Esophagus muscularis mucosa (tissue), 4 donors: Measurements from ENCODE around the gene TTC27.

Experiments
- CTCF ChIP-seq, 3 experiments: fragments of 200-600 bp in 2 of 3; fragments of 450-650 bp in 1 of 3; sonication (generic) in 2 of 3; IDR thresholded peaks; one replicate each; pipeline ENCODE4 v1.5.1; 2017 to 2019; ENCODE audit warnings: antibody characterized with exemption in 3 of 3, mild to moderate bottlenecking in 2 of 3, moderate library complexity in 1 of 3
- EP300 ChIP-seq: sonication (generic); formaldehyde crosslinking; IDR thresholded peaks from one replicate; pipeline ENCODE4 v1.6.1; 2017; ENCODE audit warnings: antibody characterized with exemption
- POLR2A ChIP-seq: fragments of 450-650 bp; IDR thresholded peaks from one replicate; pipeline ENCODE4 v1.6.1; 2017; ENCODE audit warnings: antibody characterized with exemption, moderate library complexity, mild to moderate bottlenecking, low read depth
- POLR2AphosphoS5 ChIP-seq, 2 donors: sonication (generic); formaldehyde crosslinking; IDR thresholded peaks; one replicate each; pipeline ENCODE4 v1.6.1; 2017; ENCODE audit warnings: antibody characterized with exemption in 2 of 2

GRCh38 chr2:32752952-32753351 is 125.1 kb downstream of the TTC27 start:
- TF ChIP-seq CTCF (IDR thresholded peaks at IDR 0.05) (no peak), POLR2A (no peak), EP300 (no peak), POLR2AphosphoS5 (IDR thresholded peaks at IDR 0.05) (no peak)
